Tibial nerve (tissue), 4 donors: ENCODE data around the gene USP22. TPM values are rescaled to one million over a fixed set of nuclear protein-coding genes. Genes with fewer than 3 reads are reported as not detected.
"Not testable (repeated sequence)": the region's sequence is repeated elsewhere in the genome, so short reads cannot be mapped to it uniquely, and the experiment has no call there.

ENCODE experiments used
- DNase-seq, 2 donors: peaks; one replicate each; pipeline ENCODE4 v3.0.0-alpha.2; 2019; ENCODE audit warnings: low spot score in 2 of 2
- H3K27ac ChIP-seq, 4 donors: fragments of 200-600 bp; sonication (generic) in 3 of 4; one replicate each; pipeline ENCODE4 v1.5.1; 2017 to 2019; ENCODE audit warnings: mild to moderate bottlenecking in 1 of 4
- H3K27me3 ChIP-seq, 2 donors: fragments of 200-600 bp; sonication (generic) in 1 of 2; one replicate each; pipeline versions ENCODE4 v1.5.1 to v1.6.0; 2017 to 2019
- H3K36me3 ChIP-seq, 3 donors: fragments of 200-600 bp; sonication (generic); one replicate each; pipeline ENCODE4 v1.5.1; 2018 to 2019
- H3K4me1 ChIP-seq, 4 donors: fragments of 200-600 bp; sonication (generic) in 3 of 4; one replicate each; pipeline ENCODE4 v1.5.1; 2017 to 2019
- H3K4me3 ChIP-seq, 4 donors: fragments of 200-600 bp; sonication (generic) in 3 of 4; one replicate each; pipeline ENCODE4 v1.5.1; 2017 to 2019; ENCODE audit warnings: mild to moderate bottlenecking in 1 of 4, moderate library complexity in 1 of 4
- H3K9me3 ChIP-seq, 4 donors: fragments of 200-600 bp; sonication (generic) in 3 of 4; one replicate each; pipeline ENCODE4 v1.5.1; 2017 to 2019
- CTCF ChIP-seq, 5 experiments: fragments of 200-600 bp in 3 of 5; fragments of 450-650 bp in 2 of 5; sonication (generic) in 3 of 5; IDR thresholded peaks; one replicate each; pipeline ENCODE4 v1.5.1; 2016 to 2019; ENCODE audit warnings: antibody characterized with exemption in 5 of 5, mild to moderate bottlenecking in 3 of 5, moderate library complexity in 2 of 5
- EP300 ChIP-seq, 2 donors: sonication (generic); formaldehyde crosslinking; IDR thresholded peaks; one replicate each; pipeline ENCODE4 v1.6.1; 2017; ENCODE audit warnings: antibody characterized with exemption in 2 of 2, mild to moderate bottlenecking in 1 of 2
- POLR2A ChIP-seq, 2 donors: fragments of 450-650 bp; IDR thresholded peaks; one replicate each; pipeline ENCODE4 v1.6.1; 2017; ENCODE audit warnings: antibody characterized with exemption in 2 of 2, mild to moderate bottlenecking in 2 of 2, moderate library complexity in 2 of 2
- WGBS, 2 donors: methylation state at CpG; one replicate each; pipeline ENCODE4 v1.1.5; 2018; 5-methylcytosine and 5-hydroxymethylcytosine counted together
- total RNA-seq, 4 donors: library from RNA; depleted of rRNA; stranded (reverse); fragments of >200 nt; gene quantifications; one replicate each; pipeline ENCODE4 v1.1.0, GENCODE V29; 2016

Gene USP22
- total RNA-seq, 4 donors from 2014 or later: 109 to 169 (median 133) TPM

GRCh38 chr17:21085707-21086106, 42.9 kb upstream of the USP22 start:
- Histone ChIP-seq H3K27me3 (no peaks in the 10 kb centered on the region), H3K36me3 (no peaks in the 10 kb centered on the region), H3K4me3 (no peak overlapping the region), H3K4me1 (no peaks in the 10 kb centered on the region), H3K27ac (no peak overlapping the region), H3K9me3 (no peaks in the 10 kb centered on the region)
- no peak for DNase-seq
- WGBS, 2 donors: 91 to 97% methylated on average over 32 of the region's 32 CpGs
- TF ChIP-seq EP300 (IDR thresholded peaks at IDR 0.05): no peak
- no peak for TF ChIP-seq CTCF (IDR thresholded peaks at IDR 0.05)
- no peak for TF ChIP-seq POLR2A (IDR thresholded peaks at IDR 0.05)

- 100% methylated on average over 1 of the region's 1 CpG for WGBS, 2 donors
- not testable (repeated sequence) for H3K27me3 ChIP-seq, DNase-seq, H3K36me3 ChIP-seq, H3K27ac ChIP-seq, H3K9me3 ChIP-seq, H3K4me3 ChIP-seq, H3K4me1 ChIP-seq
Observed at GRCh38 chr17:21085280-21085679, 42.5 kb upstream of the USP22 start.

- 79 to 81% methylated on average over 5 of the region's 5 CpGs for WGBS, 2 donors
- no peak for DNase-seq
- no peaks in the 10 kb centered on the region for H3K4me1 ChIP-seq
- no peaks in the 10 kb centered on the region for H3K36me3 ChIP-seq
- H3K27ac ChIP-seq: no peak overlapping the region
- H3K9me3 ChIP-seq: no peaks in the 10 kb centered on the region
- H3K27me3 ChIP-seq: no peaks in the 10 kb centered on the region
- TF ChIP-seq EP300 (IDR thresholded peaks at IDR 0.05) (no peak), CTCF (IDR thresholded peaks at IDR 0.05) (no peak), POLR2A (IDR thresholded peaks at IDR 0.05) (no peak)
- no peak overlapping the region for H3K4me3 ChIP-seq
Observed at GRCh38 chr17:21082001-21082436, 39.2 kb upstream of the USP22 start.

- no peak overlapping the region for H3K27ac ChIP-seq
- 60 to 70% methylated on average over 7 of the region's 7 CpGs for WGBS, 2 donors
- TF ChIP-seq EP300 (IDR thresholded peaks at IDR 0.05) (no peak), POLR2A (IDR thresholded peaks at IDR 0.05) (no peak), CTCF (IDR thresholded peaks at IDR 0.05) (no peak)
Observed at GRCh38 chr17:21079196-21079595, 36.4 kb upstream of the USP22 start.

GRCh38 chr17:21078016-21078780, 35.4 kb upstream of the USP22 start:
- Histone ChIP-seq H3K36me3 (no peaks in the 10 kb centered on the region), H3K27ac (no peak overlapping the region), H3K9me3 (no peaks in the 10 kb centered on the region), H3K27me3 (no peaks in the 10 kb centered on the region), H3K4me3 (no peak overlapping the region), H3K4me1 (peaks cover 0 to 8% (median 0%) of the 10 kb centered on the region in 4 donors)
- no peak for TF ChIP-seq POLR2A (IDR thresholded peaks at IDR 0.05)
- no peak for TF ChIP-seq CTCF (IDR thresholded peaks at IDR 0.05)
- no peak for TF ChIP-seq EP300 (IDR thresholded peaks at IDR 0.05)
- WGBS, 2 donors: 64 to 66% methylated on average over 11 of the region's 11 CpGs
- DNase-seq: no peak

More at GRCh38 chr17:21079196-21079595, 36.4 kb upstream of the USP22 start:
- no peak for DNase-seq
- Histone ChIP-seq H3K27me3 (no peaks in the 10 kb centered on the region), H3K4me3 (no peak overlapping the region), H3K9me3 (no peaks in the 10 kb centered on the region), H3K4me1 (peaks cover 0 to 8% (median 0%) of the 10 kb centered on the region in 4 donors), H3K36me3 (no peaks in the 10 kb centered on the region)
